Measurements from ENCODE around the gene CD200.

Gene CD200

GRCh38 chr3:112333381-112334317, 693 bp downstream of the CD200 start:
- DNase-seq, result peak; percentile 85

GRCh38 chr3:112334691-112335433, 1.9 kb downstream of the CD200 start:
- DNase-seq, result no peak

- no peak for DNase-seq
Measured at GRCh38 chr3:112335434-112335781, 2.5 kb downstream of the CD200 start.

GRCh38 chr3:112338021-112338726, 5.2 kb downstream of the CD200 start:
- no peak for DNase-seq

- DNase-seq, result no peak
Measured at GRCh38 chr3:112338727-112339056, 5.7 kb downstream of the CD200 start.

- no peak for DNase-seq
Measured at GRCh38 chr3:112339134-112339533, 6.2 kb downstream of the CD200 start.

GRCh38 chr3:112339609-112340008, 6.7 kb downstream of the CD200 start:
- no peak for DNase-seq

GRCh38 chr3:112341386-112341785, 8.4 kb downstream of the CD200 start:
- DNase-seq, result no peak

- DNase-seq, result no peak
Measured at GRCh38 chr3:112345681-112346080, 12.7 kb downstream of the CD200 start.

GRCh38 chr3:112346491-112347122, 13.7 kb downstream of the CD200 start:
- DNase-seq, result no peak

GRCh38 chr3:112348943-112349342, 16.0 kb downstream of the CD200 start:
- DNase-seq, result no peak

GRCh38 chr3:112349557-112349956, 16.6 kb downstream of the CD200 start:
- no peak for DNase-seq

GRCh38 chr3:112350018-112350810, 17.3 kb downstream of the CD200 start:
- peak; percentile 75 for DNase-seq

GRCh38 chr3:112351036-112351435, 18.1 kb downstream of the CD200 start:
- no peak for DNase-seq

GRCh38 chr3:112351823-112352222, 18.9 kb downstream of the CD200 start:
- DNase-seq, result peak; percentile 85

- DNase-seq, result no peak
Measured at GRCh38 chr3:112352720-112353119, 19.8 kb downstream of the CD200 start.

GRCh38 chr3:112353365-112353764, 20.4 kb downstream of the CD200 start:
- no peak for DNase-seq

- DNase-seq, result no peak
Measured at GRCh38 chr3:112354642-112355306, 21.8 kb downstream of the CD200 start.

GRCh38 chr3:112355307-112355687, 22.3 kb downstream of the CD200 start:
- no peak for DNase-seq

- no peak for DNase-seq
Measured at GRCh38 chr3:112357930-112358780, 25.2 kb downstream of the CD200 start.

GRCh38 chr3:112360561-112360960, 27.6 kb downstream of the CD200 start:
- DNase-seq, result no peak
